22Rv1 (cell line): ENCODE data around the gene NOXA1.

Experiments used
- H3K27ac ChIP-seq: fragments of 450-650 bp; 2 replicates; pipeline ENCODE4 v1.5.1; 2017
- ZFX ChIP-seq: fragments of 450-650 bp; IDR thresholded peaks from 2 replicates; pipeline ENCODE4 v1.6.1; 2017; ENCODE audit warnings: antibody characterized with exemption, borderline replicate concordance
- TF ChIP-seq, protein P1 (sequence below): fragments of 450-650 bp; IDR thresholded peaks from 2 replicates; pipeline ENCODE4 v1.5.1; 2017; ENCODE audit warnings: mild to moderate bottlenecking

Gene NOXA1

DNA sequence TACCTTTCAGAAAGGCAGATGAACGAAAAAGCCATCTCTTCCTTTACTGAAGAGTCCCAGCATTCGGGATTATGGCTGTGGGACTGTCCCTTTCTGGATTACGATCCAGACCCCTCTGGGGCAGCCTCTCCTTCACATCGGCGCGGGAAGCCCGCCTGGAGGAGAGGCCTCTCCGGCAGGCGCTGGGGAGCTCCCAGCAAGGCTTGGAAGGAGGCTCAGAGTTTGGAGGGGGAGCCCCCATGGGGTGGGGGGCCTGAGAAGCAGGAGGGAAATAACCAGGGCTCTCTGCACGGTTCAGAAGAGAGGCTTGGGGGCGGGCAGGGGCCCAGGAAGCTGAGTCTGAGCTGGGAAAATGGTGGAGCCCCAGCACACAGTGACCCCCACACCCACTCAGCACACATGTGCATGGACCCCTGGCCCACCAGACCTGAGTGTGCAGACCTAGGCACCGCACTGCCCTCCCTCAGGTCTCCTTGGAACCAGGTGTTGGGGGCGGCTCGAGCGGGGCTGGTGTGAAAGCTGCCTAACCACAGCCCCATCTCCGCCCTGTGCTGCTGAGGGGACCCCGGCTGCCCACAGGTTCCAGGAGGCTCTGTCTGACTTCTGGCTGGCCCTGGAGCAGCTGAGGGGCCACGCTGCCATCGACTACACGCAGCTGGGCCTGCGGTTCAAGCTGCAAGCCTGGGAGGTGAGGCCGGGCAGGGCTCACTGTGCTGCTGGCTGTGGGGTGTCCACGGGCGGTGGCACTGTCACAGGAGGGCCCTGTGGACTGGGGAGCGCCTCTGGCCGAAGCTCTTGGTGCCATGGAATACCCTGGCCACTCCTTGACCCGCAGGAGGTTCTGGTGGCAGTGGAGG is 4.5 kb downstream of the NOXA1 start:
- no peak for TF ChIP-seq ZFX
- TF ChIP-seq, protein P1, sequence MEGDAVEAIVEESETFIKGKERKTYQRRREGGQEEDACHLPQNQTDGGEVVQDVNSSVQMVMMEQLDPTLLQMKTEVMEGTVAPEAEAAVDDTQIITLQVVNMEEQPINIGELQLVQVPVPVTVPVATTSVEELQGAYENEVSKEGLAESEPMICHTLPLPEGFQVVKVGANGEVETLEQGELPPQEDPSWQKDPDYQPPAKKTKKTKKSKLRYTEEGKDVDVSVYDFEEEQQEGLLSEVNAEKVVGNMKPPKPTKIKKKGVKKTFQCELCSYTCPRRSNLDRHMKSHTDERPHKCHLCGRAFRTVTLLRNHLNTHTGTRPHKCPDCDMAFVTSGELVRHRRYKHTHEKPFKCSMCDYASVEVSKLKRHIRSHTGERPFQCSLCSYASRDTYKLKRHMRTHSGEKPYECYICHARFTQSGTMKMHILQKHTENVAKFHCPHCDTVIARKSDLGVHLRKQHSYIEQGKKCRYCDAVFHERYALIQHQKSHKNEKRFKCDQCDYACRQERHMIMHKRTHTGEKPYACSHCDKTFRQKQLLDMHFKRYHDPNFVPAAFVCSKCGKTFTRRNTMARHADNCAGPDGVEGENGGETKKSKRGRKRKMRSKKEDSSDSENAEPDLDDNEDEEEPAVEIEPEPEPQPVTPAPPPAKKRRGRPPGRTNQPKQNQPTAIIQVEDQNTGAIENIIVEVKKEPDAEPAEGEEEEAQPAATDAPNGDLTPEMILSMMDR, result no peak
- H3K27ac ChIP-seq, result no peak overlapping the region

GRCh38 chr9:137428311-137428630 is 5.1 kb downstream of the NOXA1 start:
- TF ChIP-seq ZFX, result no peak
- TF ChIP-seq, protein P1, result no peak
- no peak overlapping the region for H3K27ac ChIP-seq

- H3K27ac ChIP-seq, result no peak overlapping the region
- TF ChIP-seq ZFX, result no peak
- TF ChIP-seq, protein P1, result no peak
Measured at GRCh38 chr9:137428841-137429545, 5.8 kb downstream of the NOXA1 start.

GRCh38 chr9:137429546-137429890 is 6.3 kb downstream of the NOXA1 start:
- no peak for TF ChIP-seq ZFX
- H3K27ac ChIP-seq, result no peak overlapping the region

DNA sequence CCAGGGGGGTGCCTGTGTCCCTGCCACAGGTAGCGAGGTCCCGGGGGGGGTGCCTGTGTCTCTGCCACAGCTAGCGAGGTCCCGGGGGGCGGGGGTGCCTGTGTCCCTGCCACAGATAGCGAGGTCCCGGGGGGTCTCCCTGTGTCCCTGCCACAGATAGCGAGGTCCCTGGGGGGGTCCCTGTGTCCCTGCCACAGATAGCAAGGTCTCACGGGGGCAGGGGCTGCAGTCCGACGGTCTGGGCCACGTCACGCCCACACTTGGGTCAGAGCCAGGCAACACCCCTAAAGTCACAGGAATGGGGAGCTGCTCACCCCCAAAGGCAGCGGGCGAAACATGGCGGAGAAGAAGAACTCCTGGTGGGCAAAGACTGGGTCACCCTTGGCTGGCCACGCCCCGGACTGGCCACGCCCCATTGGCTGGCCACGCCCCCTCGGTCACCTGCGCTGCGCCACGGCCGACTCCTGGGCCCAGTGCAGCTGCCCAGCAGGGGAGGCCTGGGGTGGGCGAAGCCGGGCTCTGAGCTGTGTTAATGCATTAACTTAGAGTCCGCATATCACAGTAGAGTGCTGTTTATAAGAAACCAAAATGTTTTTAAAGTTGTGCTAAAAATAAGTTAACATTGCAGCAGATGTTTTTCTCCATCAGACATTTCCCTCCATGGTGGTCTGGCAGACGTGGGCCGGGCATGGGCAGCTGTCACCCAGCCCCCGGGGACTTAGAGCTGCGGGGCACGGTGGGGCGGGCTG is 7.0 kb downstream of the NOXA1 start:
- no peak overlapping the region for H3K27ac ChIP-seq
- TF ChIP-seq ZFX, result no peak
- TF ChIP-seq, protein P1, result no peak

DNA sequence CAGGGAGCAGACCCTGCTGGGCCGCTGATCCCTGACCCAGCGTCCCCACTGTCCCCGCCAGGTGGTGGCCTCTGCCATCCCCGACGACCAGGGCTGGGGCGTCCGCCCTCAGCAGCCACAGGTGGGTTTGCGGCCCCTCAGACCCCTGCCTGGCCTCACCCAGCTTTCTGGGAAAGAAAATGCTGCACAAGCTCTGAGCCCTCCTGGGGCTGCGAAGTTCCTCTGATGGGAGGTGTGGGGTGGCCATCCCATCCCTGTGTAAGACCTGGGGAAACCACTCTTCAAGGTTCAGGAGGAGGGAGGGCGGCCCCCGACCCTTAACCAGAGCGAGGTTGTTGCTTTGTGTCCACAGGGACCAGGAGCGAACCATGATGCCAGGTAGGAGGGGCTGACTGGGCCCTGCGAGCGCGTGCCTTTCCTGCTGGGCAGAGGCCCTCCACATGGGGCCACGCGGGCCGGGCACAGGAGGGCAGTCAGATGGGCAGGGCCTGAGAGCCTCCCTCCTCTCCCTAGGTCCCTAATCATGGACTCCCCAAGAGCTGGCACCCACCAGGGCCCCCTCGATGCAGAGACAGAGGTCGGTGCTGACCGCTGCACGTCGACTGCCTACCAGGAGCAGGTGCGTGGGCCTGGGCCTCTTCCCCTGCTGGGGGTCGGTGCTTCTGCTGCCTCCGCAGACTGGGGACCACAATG is 7.7 kb downstream of the NOXA1 start:
- TF ChIP-seq, protein P1, result no peak
- TF ChIP-seq ZFX, result no peak
- H3K27ac ChIP-seq, result no peak overlapping the region

- H3K27ac ChIP-seq, result no peak overlapping the region
- TF ChIP-seq, protein P1, result no peak
- TF ChIP-seq ZFX, result no peak
Measured at GRCh38 chr9:137431416-137431931, 8.3 kb downstream of the NOXA1 start.
